NCI-H1436 treated with DMSO at 0.1 percent for 48 hours (cell line): ENCODE data around the gene TERB1.

Source experiments
- DNase-seq: peaks from one replicate; lab custom pipeline; 2025; lab: John Stamatoyannopoulos, UW

Gene TERB1

GRCh38 chr16:66741950-66742808 is 59.2 kb downstream of the TERB1 start:
- DNase-seq = no peak

- no peak for DNase-seq
Observed at GRCh38 chr16:66741169-66741900, 60.0 kb downstream of the TERB1 start.

- no peak for DNase-seq
Observed at GRCh38 chr16:66740533-66740932, 60.9 kb downstream of the TERB1 start.

- no peak for DNase-seq
Observed at GRCh38 chr16:66740010-66740409, 61.4 kb downstream of the TERB1 start.

GRCh38 chr16:66735891-66736290 is 65.5 kb downstream of the TERB1 start:
- DNase-seq = no peak

- DNase-seq = no peak
Observed at GRCh38 chr16:66731101-66731500, 70.3 kb downstream of the TERB1 start.

- no peak for DNase-seq
Observed at GRCh38 chr16:66728804-66729203, 72.6 kb downstream of the TERB1 start.

GRCh38 chr16:66728117-66728787 is 73.1 kb downstream of the TERB1 start:
- peak; percentile 14 for DNase-seq

- DNase-seq = no peak
Observed at GRCh38 chr16:66720766-66721165, 80.6 kb downstream of the TERB1 start.

- DNase-seq = no peak
Observed at GRCh38 chr16:66719246-66719645, 82.1 kb downstream of the TERB1 start.

- DNase-seq = no peak
Observed at GRCh38 chr16:66717776-66718175, 83.6 kb downstream of the TERB1 start.

- no peak for DNase-seq
Observed at GRCh38 chr16:66717112-66717675, 84.2 kb downstream of the TERB1 start.

- no peak for DNase-seq
Observed at GRCh38 chr16:66714654-66715307, 86.6 kb downstream of the TERB1 start.

GRCh38 chr16:66714062-66714461 is 87.3 kb downstream of the TERB1 start:
- DNase-seq = no peak

- DNase-seq = no peak
Observed at GRCh38 chr16:66713076-66713475, 88.3 kb downstream of the TERB1 start.

- no peak for DNase-seq
Observed at GRCh38 chr16:66712512-66712911, 88.9 kb downstream of the TERB1 start.

GRCh38 chr16:66711581-66711980 is 89.8 kb downstream of the TERB1 start:
- DNase-seq = no peak

GRCh38 chr16:66706506-66706880 is 94.9 kb downstream of the TERB1 start:
- DNase-seq = no peak

- no peak for DNase-seq
Observed at GRCh38 chr16:66705790-66706505, 95.4 kb downstream of the TERB1 start.
